Measurements from ENCODE around the gene SEL1L3. TPM values are rescaled to one million over a fixed set of nuclear protein-coding genes. Genes with fewer than 3 reads are reported as not detected.

The SEL1L3 gene
- total RNA-seq, 3 donors from 2014 or later (not counting 1 experiment from before 2014, with no cell fraction given): 45.4 to 61.0 (median 45.7) TPM

DNA sequence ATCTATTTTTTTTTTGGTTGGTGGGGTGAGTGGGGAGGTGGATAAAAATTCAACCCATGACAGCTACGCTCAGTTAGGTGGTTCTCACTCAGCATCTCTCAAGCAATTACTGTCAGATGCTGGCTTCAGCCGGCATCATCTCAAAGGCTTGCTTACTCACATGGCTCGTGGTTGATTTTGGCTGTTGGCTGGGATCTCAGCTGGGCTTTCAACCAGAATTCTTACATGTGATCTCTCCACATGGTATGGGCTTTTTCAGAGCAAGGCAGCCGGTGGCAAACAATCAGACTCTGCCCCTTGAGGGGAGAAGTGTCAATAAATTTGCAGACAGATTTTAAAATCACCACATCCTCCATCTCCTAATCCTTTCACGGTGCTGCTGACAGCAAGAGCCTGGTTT, 159.9 kb downstream of the SEL1L3 start:
- Mint-ChIP-seq H3K27me3 (ENCODE audit: low read depth in 2 of 2) (peaks cover 0 to 4% of the 10 kb centered on the region in 2 donors), H3K9me3 (no peaks in the 10 kb centered on the region), H3K4me1 (peaks cover 0 to 6% of the 10 kb centered on the region in 2 donors), H3K27ac (no peak overlapping the region), H3K36me3 (no peaks in the 10 kb centered on the region), H3K4me3 (no peak overlapping the region)
- TF ChIP-seq, protein P1, sequence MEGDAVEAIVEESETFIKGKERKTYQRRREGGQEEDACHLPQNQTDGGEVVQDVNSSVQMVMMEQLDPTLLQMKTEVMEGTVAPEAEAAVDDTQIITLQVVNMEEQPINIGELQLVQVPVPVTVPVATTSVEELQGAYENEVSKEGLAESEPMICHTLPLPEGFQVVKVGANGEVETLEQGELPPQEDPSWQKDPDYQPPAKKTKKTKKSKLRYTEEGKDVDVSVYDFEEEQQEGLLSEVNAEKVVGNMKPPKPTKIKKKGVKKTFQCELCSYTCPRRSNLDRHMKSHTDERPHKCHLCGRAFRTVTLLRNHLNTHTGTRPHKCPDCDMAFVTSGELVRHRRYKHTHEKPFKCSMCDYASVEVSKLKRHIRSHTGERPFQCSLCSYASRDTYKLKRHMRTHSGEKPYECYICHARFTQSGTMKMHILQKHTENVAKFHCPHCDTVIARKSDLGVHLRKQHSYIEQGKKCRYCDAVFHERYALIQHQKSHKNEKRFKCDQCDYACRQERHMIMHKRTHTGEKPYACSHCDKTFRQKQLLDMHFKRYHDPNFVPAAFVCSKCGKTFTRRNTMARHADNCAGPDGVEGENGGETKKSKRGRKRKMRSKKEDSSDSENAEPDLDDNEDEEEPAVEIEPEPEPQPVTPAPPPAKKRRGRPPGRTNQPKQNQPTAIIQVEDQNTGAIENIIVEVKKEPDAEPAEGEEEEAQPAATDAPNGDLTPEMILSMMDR (IDR thresholded peaks at IDR 0.05): no peak
- Histone ChIP-seq H3K36me3 (ENCODE audit: control insufficient read depth, insufficient read depth, low read length) (no peaks in the 10 kb centered on the region), H3K9me3 (ENCODE audit: control insufficient read depth, insufficient read depth, low read length) (no peaks in the 10 kb centered on the region), H3K27ac (ENCODE audit: low read length) (no peak overlapping the region), H3K4me1 (ENCODE audit: control insufficient read depth, insufficient read depth, low read length) (no peaks in the 10 kb centered on the region), H3K27me3 (ENCODE audit: control insufficient read depth, insufficient read depth, low read length) (no peaks in the 10 kb centered on the region), H3K4me3 (ENCODE audit: low read length) (no peak overlapping the region)
- 83% methylated on average over 4 of the region's 5 CpGs for WGBS (ENCODE audit: insufficient coverage)
- DNase-seq (no peak), ATAC-seq (no peak)
- intact Hi-C loops (cut with micrococcal nuclease): no loop called here

- H3K4me3 ChIP-seq (ENCODE audit: low read length): no peak overlapping the region
- 100% methylated on average over 2 of the region's 4 CpGs for WGBS (ENCODE audit: insufficient coverage)
- H3K27me3 ChIP-seq (ENCODE audit: control insufficient read depth, insufficient read depth, low read length): no peaks in the 10 kb centered on the region
- Mint-ChIP-seq H3K4me1 (peaks cover 0 to 6% of the 10 kb centered on the region in 2 donors), H3K4me3 (no peak overlapping the region), H3K27ac (no peak overlapping the region), H3K9me3 (no peaks in the 10 kb centered on the region), H3K27me3 (ENCODE audit: low read depth in 2 of 2) (peaks cover 0 to 4% of the 10 kb centered on the region in 2 donors), H3K36me3 (no peaks in the 10 kb centered on the region)
- intact Hi-C loops (cut with micrococcal nuclease): no loop called here
- H3K36me3 ChIP-seq (ENCODE audit: control insufficient read depth, insufficient read depth, low read length): no peaks in the 10 kb centered on the region
- H3K9me3 ChIP-seq (ENCODE audit: control insufficient read depth, insufficient read depth, low read length): no peaks in the 10 kb centered on the region
- ATAC-seq (no peak), DNase-seq (no peak)
- no peaks in the 10 kb centered on the region for H3K4me1 ChIP-seq (ENCODE audit: control insufficient read depth, insufficient read depth, low read length)
- H3K27ac ChIP-seq (ENCODE audit: low read length): no peak overlapping the region
- TF ChIP-seq, protein P1 (IDR thresholded peaks at IDR 0.05): no peak
Observed at GRCh38 chr4:25700661-25701060, 162.1 kb downstream of the SEL1L3 start.

- no peak overlapping the region for H3K4me3 Mint-ChIP-seq
- WGBS (ENCODE audit: insufficient coverage): 86% methylated on average over 3 of the region's 5 CpGs
- peaks cover 0 to 4% of the 10 kb centered on the region in 2 donors for H3K27me3 Mint-ChIP-seq (ENCODE audit: low read depth in 2 of 2)
- DNase-seq (no peak), ATAC-seq (no peak)
- intact Hi-C loops (cut with micrococcal nuclease): no loop called here
- no peaks in the 10 kb centered on the region for H3K27me3 ChIP-seq (ENCODE audit: control insufficient read depth, insufficient read depth, low read length)
- no peak overlapping the region for H3K4me3 ChIP-seq (ENCODE audit: low read length)
- peaks cover 5% of the 10 kb centered on the region in 2 donors for H3K4me1 Mint-ChIP-seq
- H3K27ac Mint-ChIP-seq: no peak overlapping the region
- H3K9me3 ChIP-seq (ENCODE audit: control insufficient read depth, insufficient read depth, low read length): no peaks in the 10 kb centered on the region
- no peaks in the 10 kb centered on the region for H3K36me3 Mint-ChIP-seq
- H3K4me1 ChIP-seq (ENCODE audit: control insufficient read depth, insufficient read depth, low read length): no peaks in the 10 kb centered on the region
- no peaks in the 10 kb centered on the region for H3K36me3 ChIP-seq (ENCODE audit: control insufficient read depth, insufficient read depth, low read length)
- H3K27ac ChIP-seq (ENCODE audit: low read length): no peak overlapping the region
- TF ChIP-seq, protein P1 (IDR thresholded peaks at IDR 0.05): no peak
- H3K9me3 Mint-ChIP-seq: no peaks in the 10 kb centered on the region
Observed at GRCh38 chr4:25697516-25697915, 165.3 kb downstream of the SEL1L3 start.

Other genes with a start within 250 kb of the SEL1L3 start
- not detected for gene SLC34A2, start 207.1 kb downstream of the SEL1L3 start, total RNA-seq
- 10 to 100 TPM; 10.3 to 11.5 (median 10.3) TPM for gene SMIM20, start 51.2 kb upstream of the SEL1L3 start, total RNA-seq

Data from natural killer cell (primary cell).